GM23248 (cell line): ENCODE measurements around the gene POP7. TPM values are rescaled to one million over a fixed set of nuclear protein-coding genes. Genes with fewer than 3 reads are reported as not detected.

ENCODE experiments used
- DNase-seq: peaks from one replicate; pipeline ENCODE4 v3.0.0-alpha.2; 2015
- H2AFZ ChIP-seq: fragments of 200-600 bp; sonication (generic); 2 replicates; pipeline ENCODE4 v1.6.1; 2016; ENCODE audit warnings: antibody characterized with exemption
- H3F3A ChIP-seq: fragments of 200-600 bp; sonication (generic); 2 replicates; pipeline ENCODE4 v1.6.1; 2016; ENCODE audit warnings: mild to moderate bottlenecking, antibody characterized with exemption, mixed run types; ENCODE audit not compliant: insufficient read depth
- H3K27ac ChIP-seq: fragments of 200-600 bp; sonication (generic); 2 replicates; pipeline ENCODE4 v1.5.1; 2016; ENCODE audit warnings: mild to moderate bottlenecking
- H3K27me3 ChIP-seq: fragments of 200-600 bp; sonication (generic); replicated peaks from 2 replicates; pipeline ENCODE4 v1.6.1; 2016; ENCODE audit warnings: mild to moderate bottlenecking; ENCODE audit not compliant: insufficient read depth
- H3K36me3 ChIP-seq: fragments of 200-600 bp; sonication (generic); 2 replicates; pipeline ENCODE4 v1.6.1; 2016; ENCODE audit warnings: low read depth, mild to moderate bottlenecking
- H3K4me1 ChIP-seq: fragments of 200-600 bp; sonication (generic); 2 replicates; pipeline ENCODE4 v1.6.1; 2016; ENCODE audit warnings: mild to moderate bottlenecking; ENCODE audit not compliant: insufficient read depth
- H3K4me2 ChIP-seq: fragments of 200-600 bp; sonication (generic); one replicate; pipeline ENCODE4 v1.6.1; 2016; ENCODE audit warnings: mild to moderate bottlenecking; ENCODE audit not compliant: unreplicated experiment
- H3K4me3 ChIP-seq: fragments of 200-600 bp; sonication (generic); 2 replicates; pipeline ENCODE4 v1.5.1; 2016; ENCODE audit warnings: mild to moderate bottlenecking
- H3K79me2 ChIP-seq: fragments of 200-600 bp; sonication (generic); 2 replicates; pipeline ENCODE4 v1.6.1; 2016; ENCODE audit warnings: mild to moderate bottlenecking; ENCODE audit not compliant: insufficient read depth
- H3K9ac ChIP-seq: fragments of 200-600 bp; sonication (generic); 2 replicates; pipeline ENCODE4 v1.6.1; 2016; ENCODE audit warnings: mild to moderate bottlenecking
- H3K9me2 ChIP-seq: fragments of 200-600 bp; sonication (generic); 2 replicates; pipeline ENCODE4 v1.6.1; 2016; ENCODE audit warnings: mixed run types, mild to moderate bottlenecking, moderate library complexity; ENCODE audit not compliant: insufficient read depth
- H3K9me3 ChIP-seq: fragments of 200-600 bp; sonication (generic); one replicate; pipeline ENCODE4 v1.6.1; 2017; ENCODE audit warnings: low read depth
- H4K20me1 ChIP-seq: fragments of 200-600 bp; sonication (generic); 2 replicates; pipeline ENCODE4 v1.6.0; 2016; ENCODE audit not compliant: insufficient read depth
- EZH2 ChIP-seq: fragments of 200-600 bp; sonication (generic); IDR thresholded peaks from 2 replicates; pipeline ENCODE4 v1.6.1; 2018; ENCODE audit warnings: antibody characterized with exemption, mild to moderate bottlenecking; ENCODE audit not compliant: insufficient read depth, poor library complexity, severe bottlenecking
- EZH2phosphoT487 ChIP-seq: fragments of 200-600 bp; sonication (generic); IDR thresholded peaks from 2 replicates; pipeline ENCODE4 v1.6.1; 2018; ENCODE audit warnings: antibody characterized with exemption, moderate library complexity, mild to moderate bottlenecking, low read depth; ENCODE audit not compliant: insufficient read depth
- WGBS, 2 experiments: methylation state at CpG; one replicate each; pipeline ENCODE4 v1.1.6; 2015 to 2017; ENCODE audit warnings: low lambda C conversion rate in 2 of 2, low coverage in 1 of 2; ENCODE audit errors: missing lambda C conversion rate in 2 of 2; 5-methylcytosine and 5-hydroxymethylcytosine counted together
- in situ Hi-C: fragments of 300-500 bp; cut with MboI; formaldehyde crosslinking; loops from 2 replicates; pipeline ENCODE4 v1.15.0; 2020
- polyA plus RNA-seq: library from polyadenylated mRNA; unstranded; fragments of >200 nt; fragmentation: Nextera tagmentation; extraction: Ambion mirVana; gene quantifications from 2 replicates; pipeline ENCODE4 v1.2.1, GENCODE V29; 2016
- total RNA-seq: library from RNA; depleted of rRNA; stranded (reverse); fragments of >200 nt; shearing (Covaris generic); gene quantifications from 2 replicates; pipeline ENCODE4 v1.2.3, GENCODE V29; 2014

Gene POP7
- total and polyA plus RNA-seq, 2 experiments from 2014 or later = 31.3 to 63.4 TPM

- Histone ChIP-seq H2AFZ (peak overlapping the region; percentile 94), H3K4me1 (peaks cover 6% of the 10 kb centered on the region; the same call in 1 of the 2 replicates), H3K36me3 (no peaks in the 10 kb centered on the region), H3K27me3 (peaks cover 4% of the 10 kb centered on the region; the same call in 1 of the 2 replicates), H4K20me1 (no peaks in the 10 kb centered on the region), H3K9ac (peak overlapping the region; percentile 95), H3K4me2 (peak overlapping the region; percentile 77), H3K9me3 (no peaks in the 10 kb centered on the region), H3K9me2 (no peaks in the 10 kb centered on the region), H3K4me3 (peak overlapping the region; percentile 94), H3K27ac (peak overlapping the region; percentile 74), H3K79me2 (peaks cover 28% of the 10 kb centered on the region), H3F3A (no peaks in the 10 kb centered on the region)
- peak; percentile 79 for DNase-seq
- in situ Hi-C loops = no loop called here
- TF ChIP-seq EZH2phosphoT487 = no peak
- no peak for TF ChIP-seq EZH2
- 1 to 2% methylated on average over 22 to 25 of the region's 25 CpGs for WGBS, 2 experiments
Measured at GRCh38 chr7:100705320-100705752, 585 bp upstream of the POP7 start.

- WGBS, 2 experiments = 16% methylated on average over 34 of the region's 34 CpGs
- H3K79me2 ChIP-seq = peaks cover 28% of the 10 kb centered on the region
- H3K9ac ChIP-seq = peak overlapping the region; percentile 95
- DNase-seq = peak; percentile 20
- peak overlapping the region; percentile 94 for H2AFZ ChIP-seq
- peaks cover 6% of the 10 kb centered on the region; the same call in 1 of the 2 replicates for H3K4me1 ChIP-seq
- H4K20me1 ChIP-seq = no peaks in the 10 kb centered on the region
- H3K4me2 ChIP-seq = peak overlapping the region; percentile 77
- H3F3A ChIP-seq = no peaks in the 10 kb centered on the region
- H3K27me3 ChIP-seq = 0 out of 2 replicates have a peak, but pooled peaks cover 4% of the 10 kb centered on the region
- H3K9me3 ChIP-seq = no peaks in the 10 kb centered on the region
- H3K9me2 ChIP-seq = no peaks in the 10 kb centered on the region
- no peak overlapping the region for H3K27ac ChIP-seq
- no peak for TF ChIP-seq EZH2
- no peak for TF ChIP-seq EZH2phosphoT487
- H3K36me3 ChIP-seq = no peaks in the 10 kb centered on the region
- H3K4me3 ChIP-seq = peak overlapping the region; percentile 94
- in situ Hi-C loops = no loop called here
Measured at GRCh38 chr7:100706672-100707311, 871 bp downstream of the POP7 start.

DNA sequence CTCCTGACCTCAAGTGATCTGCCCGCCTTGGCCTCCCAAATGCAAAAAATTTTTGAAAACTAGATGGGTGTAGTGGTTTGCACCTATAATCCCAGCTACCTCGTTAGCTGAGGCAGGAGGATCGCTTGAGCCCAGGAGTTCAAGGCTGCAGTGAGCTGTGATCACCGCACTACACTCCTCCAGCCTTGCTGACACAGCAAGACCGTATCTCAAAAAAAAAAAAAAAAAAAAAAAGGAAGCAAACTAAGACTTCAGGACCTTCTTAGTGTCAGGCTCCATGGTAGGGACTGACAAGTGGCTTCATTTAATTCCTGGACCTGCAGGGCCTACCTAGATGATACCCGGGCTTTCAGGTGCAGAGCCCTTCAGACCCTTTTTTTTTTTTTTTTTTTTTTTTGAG, 2.5 kb downstream of the POP7 start:
- H3K36me3 ChIP-seq = no peaks in the 10 kb centered on the region
- H3K4me2 ChIP-seq = no peak overlapping the region
- peaks cover 28% of the 10 kb centered on the region for H3K79me2 ChIP-seq
- H3K9me3 ChIP-seq = no peaks in the 10 kb centered on the region
- DNase-seq = no peak
- H3K9me2 ChIP-seq = no peaks in the 10 kb centered on the region
- H3F3A ChIP-seq = no peaks in the 10 kb centered on the region
- peaks cover 6% of the 10 kb centered on the region; the same call in 1 of the 2 replicates for H3K4me1 ChIP-seq
- 88% methylated on average over 6 of the region's 6 CpGs for WGBS, 2 experiments
- no peak overlapping the region for H3K9ac ChIP-seq
- H3K4me3 ChIP-seq = no peak overlapping the region
- no peaks in the 10 kb centered on the region for H3K27me3 ChIP-seq
- no peaks in the 10 kb centered on the region for H4K20me1 ChIP-seq
- in situ Hi-C loops = no loop called here
- H3K27ac ChIP-seq = no peak overlapping the region
- H2AFZ ChIP-seq = no peak overlapping the region
- no peak for TF ChIP-seq EZH2
- TF ChIP-seq EZH2phosphoT487 = no peak

- Histone ChIP-seq H3K79me2 (peaks cover 28% of the 10 kb centered on the region), H3K9me3 (no peaks in the 10 kb centered on the region), H3K9ac (no peak overlapping the region), H2AFZ (no peak overlapping the region), H3K4me1 (peaks cover 6% of the 10 kb centered on the region; the same call in 1 of the 2 replicates), H3K27ac (no peak overlapping the region), H3K4me2 (no peak overlapping the region), H3K4me3 (no peak overlapping the region), H3K27me3 (no peaks in the 10 kb centered on the region), H3K36me3 (no peaks in the 10 kb centered on the region), H3F3A (no peaks in the 10 kb centered on the region), H3K9me2 (no peaks in the 10 kb centered on the region), H4K20me1 (no peaks in the 10 kb centered on the region)
- 82 to 84% methylated on average over 4 of the region's 4 CpGs for WGBS, 2 experiments
- in situ Hi-C loops = loop anchor here (10.0 kb wide), 1 partner anchor 144 kb away; the partner anchor contains the start of gene SLC12A9
- DNase-seq = no peak
- TF ChIP-seq EZH2phosphoT487 = no peak
Measured at GRCh38 chr7:100710452-100710851, 4.5 kb downstream of the POP7 start.
